ENCODE measurements around the gene ADAMTS2. TPM values are rescaled to one million over a fixed set of nuclear protein-coding genes. Genes with fewer than 3 reads are reported as not detected.

The ADAMTS2 gene
- total and polyA plus RNA-seq, 2 of the 8 experiments (the other 6 are each of a cell fraction or from before 2014, with no cell fraction given) = 6.6 to 7.3 TPM

- no peak for TF ChIP-seq SIN3A (conservative IDR thresholded peaks at IDR 0.05 in 1 of 2, IDR thresholded peaks at IDR 0.05 in 1 of 2; ENCODE audit: low read depth in 1 of 2, low read length in 2 of 2)
- no peak for TF ChIP-seq HDAC2 (IDR thresholded peaks at IDR 0.05; ENCODE audit: borderline replicate concordance in 1 of 2, low read depth in 2 of 2, low read length in 2 of 2)
- TF ChIP-seq YY1 (IDR thresholded peaks at IDR 0.05; ENCODE audit: low read depth, low read length) = no peak
Measured at GRCh38 chr5:179126506-179126991, 218.7 kb downstream of the ADAMTS2 start (continued).
